Amygdala (tissue), 56 donors: ENCODE measurements around the gene MATN3.
A peak's percentile ranks its signal among the peaks of the same experiment; 100 is the strongest.

Source experiments
- DNase-seq, 56 donors: peaks; one replicate each; lab custom pipeline; 2025; lab: John Stamatoyannopoulos, UW

Gene MATN3

GRCh38 chr2:20005891-20006470, 6.5 kb downstream of the MATN3 start:
- no peak for DNase-seq

GRCh38 chr2:20005067-20005627, 7.3 kb downstream of the MATN3 start:
- no peak for DNase-seq

- DNase-seq: no peak
Observed at GRCh38 chr2:20001361-20001863, 11.1 kb downstream of the MATN3 start.

GRCh38 chr2:19993731-19994130, 18.7 kb downstream of the MATN3 start:
- DNase-seq: no peak

GRCh38 chr2:19991895-19992294, 20.6 kb downstream of the MATN3 start:
- no peak for DNase-seq

GRCh38 chr2:19990416-19990728, 22.1 kb downstream of the MATN3 start:
- DNase-seq: no peak

- peak in 55 of 56 donors; percentile 36 to 94 (median 78) for DNase-seq
Observed at GRCh38 chr2:19989667-19990415, 22.6 kb downstream of the MATN3 start, which contains the start of gene WDR35. TSS of gene WDR35 (minus strand) at chr2:19990105. CDS start at chr2:19990015, 90 bp downstream.

- no peak for DNase-seq
Observed at GRCh38 chr2:19989342-19989666, 23.2 kb downstream of the MATN3 start.

- no peak for DNase-seq
Observed at GRCh38 chr2:19988600-19988999, 23.9 kb downstream of the MATN3 start.

- no peak for DNase-seq
Observed at GRCh38 chr2:19987936-19988335, 24.5 kb downstream of the MATN3 start.

- DNase-seq: no peak
Observed at GRCh38 chr2:19982268-19982667, 30.2 kb downstream of the MATN3 start.

GRCh38 chr2:19979932-19980331, 32.5 kb downstream of the MATN3 start:
- no peak for DNase-seq

- no peak for DNase-seq
Observed at GRCh38 chr2:19973466-19973865, 39.0 kb downstream of the MATN3 start.

- no peak for DNase-seq
Observed at GRCh38 chr2:19971691-19972090, 40.8 kb downstream of the MATN3 start.

- DNase-seq: no peak
Observed at GRCh38 chr2:19963386-19963785, 49.1 kb downstream of the MATN3 start.

GRCh38 chr2:19955544-19956422, 56.7 kb downstream of the MATN3 start:
- DNase-seq: peak in 34 of 56 donors; percentile 0 to 63 (median 16)

GRCh38 chr2:19949071-19949470, 63.4 kb downstream of the MATN3 start:
- no peak for DNase-seq

GRCh38 chr2:19947184-19947940, 65.1 kb downstream of the MATN3 start:
- no peak for DNase-seq

- DNase-seq: no peak
Observed at GRCh38 chr2:19944205-19944845, 68.1 kb downstream of the MATN3 start.

GRCh38 chr2:19943189-19943588, 69.3 kb downstream of the MATN3 start:
- DNase-seq: no peak
